Right lobe of liver (tissue), 4 donors: Measurements from ENCODE around the gene ELANE.

Experiments
- CTCF ChIP-seq, 4 donors: fragments of 200-600 bp in 3 of 4; fragments of 450-650 bp in 1 of 4; IDR thresholded peaks; one replicate each; pipeline versions ENCODE4 v1.5.1 to v1.8.0; 2016 to 2022; ENCODE audit warnings: antibody characterized with exemption in 4 of 4, mild to moderate bottlenecking in 2 of 4
- POLR2A ChIP-seq: fragments of 450-650 bp; IDR thresholded peaks from one replicate; pipeline ENCODE4 v1.6.1; 2017; ENCODE audit warnings: antibody characterized with exemption, mild to moderate bottlenecking
- donor health status: DM: no; HTN: no; CAD: no.
- donor health status: DM: no; HTN: no; CAD: no.
- donor health status: DM: no; HTN: yes; CAD: no.

- TF ChIP-seq POLR2A (no peak), CTCF (IDR thresholded peaks at IDR 0.05) (no peak)
Observed at GRCh38 chr19:827710-828321, 24.3 kb upstream of the ELANE start, which contains the start of gene AZU1.
